Parathyroid adenoma (tissue), 2 donors: ENCODE measurements around the gene GHR.

Experiments
- H2AFZ ChIP-seq: fragments of 300-600 bp; sonication (generic); one replicate; pipeline ENCODE4 v1.7.0; 2017; ENCODE audit warnings: antibody characterized with exemption, mild to moderate bottlenecking
- H3K27ac ChIP-seq: fragments of 300-600 bp; sonication (generic); one replicate; pipeline ENCODE4 v1.7.0; 2017
- H3K27me3 ChIP-seq: fragments of 300-600 bp; sonication (generic); one replicate; pipeline ENCODE4 v1.7.0; 2017; ENCODE audit warnings: low read length; ENCODE audit not compliant: control insufficient read depth, insufficient read depth
- H3K36me3 ChIP-seq: fragments of 300-600 bp; sonication (generic); one replicate; pipeline ENCODE4 v1.7.0; 2017; ENCODE audit warnings: low read length; ENCODE audit not compliant: control insufficient read depth, insufficient read depth
- H3K4me1 ChIP-seq: fragments of 300-600 bp; sonication (generic); one replicate; pipeline ENCODE4 v1.7.0; 2017; ENCODE audit warnings: control low read depth
- H3K4me2 ChIP-seq: fragments of 300-600 bp; sonication (generic); one replicate; pipeline ENCODE4 v1.7.0; 2017; ENCODE audit warnings: low read length
- H3K4me3 ChIP-seq: fragments of 300-600 bp; sonication (generic); one replicate; pipeline ENCODE4 v1.7.0; 2017; ENCODE audit warnings: low read depth, low read length
- H3K79me2 ChIP-seq: fragments of 300-600 bp; sonication (generic); one replicate; pipeline ENCODE4 v1.7.0; 2017; ENCODE audit warnings: control low read depth
- H3K9ac ChIP-seq: fragments of 300-600 bp; sonication (generic); one replicate; pipeline ENCODE4 v1.7.0; 2017; ENCODE audit warnings: mild to moderate bottlenecking
- H3K9me3 ChIP-seq: fragments of 300-600 bp; sonication (generic); one replicate; pipeline ENCODE4 v1.7.0; 2017; ENCODE audit warnings: low read length; ENCODE audit not compliant: control insufficient read depth
- CTCF ChIP-seq: fragments of 300-600 bp; sonication (generic); IDR thresholded peaks from one replicate; pipeline ENCODE4 v1.7.0; 2017; ENCODE audit warnings: antibody characterized with exemption, mild to moderate bottlenecking
- donor health status: primary hyperparathyroidism.

The GHR gene

GRCh38 chr5:42496397-42497156 lies 73.3 kb downstream of the GHR start:
- Histone ChIP-seq H3K4me3 (no peak overlapping the region), H3K36me3 (no peaks in the 10 kb centered on the region), H3K79me2 (no peaks in the 10 kb centered on the region), H3K27me3 (no peaks in the 10 kb centered on the region), H3K9ac (no peak overlapping the region), H3K4me1 (no peaks in the 10 kb centered on the region), H3K4me2 (no peak overlapping the region), H3K9me3 (no peaks in the 10 kb centered on the region), H2AFZ (no peak overlapping the region), H3K27ac (no peak overlapping the region)
- no peak for TF ChIP-seq CTCF

- H3K4me1 ChIP-seq = no peaks in the 10 kb centered on the region
- TF ChIP-seq CTCF = no peak
- H3K4me2 ChIP-seq = no peak overlapping the region
- no peak overlapping the region for H2AFZ ChIP-seq
- H3K9ac ChIP-seq = no peak overlapping the region
- H3K79me2 ChIP-seq = no peaks in the 10 kb centered on the region
- H3K4me3 ChIP-seq = no peak overlapping the region
- no peak overlapping the region for H3K27ac ChIP-seq
- no peaks in the 10 kb centered on the region for H3K9me3 ChIP-seq
- H3K36me3 ChIP-seq = no peaks in the 10 kb centered on the region
- no peaks in the 10 kb centered on the region for H3K27me3 ChIP-seq
Measured at GRCh38 chr5:42498000-42498399, 74.8 kb downstream of the GHR start.

GRCh38 chr5:42499016-42499415 lies 75.8 kb downstream of the GHR start:
- Histone ChIP-seq H3K27ac (no peak overlapping the region), H3K4me2 (no peak overlapping the region), H3K9me3 (no peaks in the 10 kb centered on the region), H3K4me1 (no peaks in the 10 kb centered on the region), H3K9ac (no peak overlapping the region), H3K36me3 (no peaks in the 10 kb centered on the region), H3K79me2 (no peaks in the 10 kb centered on the region), H3K4me3 (no peak overlapping the region), H2AFZ (no peak overlapping the region), H3K27me3 (no peaks in the 10 kb centered on the region)
- TF ChIP-seq CTCF = no peak

- Histone ChIP-seq H3K36me3 (no peaks in the 10 kb centered on the region), H2AFZ (no peak overlapping the region), H3K4me3 (no peak overlapping the region), H3K79me2 (no peaks in the 10 kb centered on the region), H3K9ac (no peak overlapping the region), H3K4me2 (no peak overlapping the region), H3K27ac (no peak overlapping the region), H3K9me3 (no peaks in the 10 kb centered on the region), H3K4me1 (no peaks in the 10 kb centered on the region), H3K27me3 (no peaks in the 10 kb centered on the region)
- TF ChIP-seq CTCF = no peak
Measured at GRCh38 chr5:42500003-42500599, 76.9 kb downstream of the GHR start.
